Neural cell (in vitro differentiated cells): ENCODE data around the gene PLEKHB2. TPM values are rescaled to one million over a fixed set of nuclear protein-coding genes. Genes with fewer than 3 reads are reported as not detected.

ENCODE experiments used
- H2AFZ ChIP-seq: fragments of 200-600, 300-800 bp; sonication (generic), shearing (Covaris generic); 2 replicates; pipeline ENCODE4 v1.6.0; 2014; ENCODE audit warnings: low read depth, mild to moderate bottlenecking, antibody characterized with exemption, low read length, moderate library complexity
- H3F3A ChIP-seq: fragments of 200-600 bp; shearing (Covaris generic); 2 replicates; pipeline ENCODE4 v1.6.1; 2016; ENCODE audit warnings: mild to moderate bottlenecking, moderate library complexity, mixed read lengths, antibody characterized with exemption, low read length; ENCODE audit not compliant: insufficient read depth, poor library complexity, severe bottlenecking
- H3K27ac ChIP-seq: fragments of 200-600, 300-800 bp; sonication (generic), shearing (Covaris generic); 2 replicates; pipeline ENCODE4 v1.5.1; 2014; ENCODE audit warnings: mild to moderate bottlenecking, low read length, moderate library complexity
- H3K27me3 ChIP-seq: fragments of 300-800, 200-600 bp; sonication (generic), shearing (Covaris generic); 2 replicates; pipeline ENCODE4 v1.6.0; 2014; ENCODE audit warnings: mild to moderate bottlenecking, low read depth, low read length, moderate library complexity; ENCODE audit not compliant: insufficient read depth
- H3K36me3 ChIP-seq: fragments of 300-800, 200-600 bp; sonication (generic), shearing (Covaris generic); 2 replicates; pipeline ENCODE4 v1.5.1; 2014; ENCODE audit warnings: mild to moderate bottlenecking, antibody characterized with exemption, low read length, moderate library complexity; ENCODE audit not compliant: insufficient read depth
- H3K4me2 ChIP-seq: fragments of 300-800, 200-600 bp; sonication (generic), shearing (Covaris generic); 2 replicates; pipeline ENCODE4 v1.6.0; 2014; ENCODE audit warnings: mild to moderate bottlenecking, low read length
- H3K4me3 ChIP-seq: fragments of 300-800, 200-600 bp; sonication (generic), shearing (Covaris generic); 2 replicates; pipeline ENCODE4 v1.5.1; 2014; ENCODE audit warnings: mild to moderate bottlenecking, low read length, moderate library complexity
- H3K79me2 ChIP-seq: fragments of 200-600 bp; shearing (Covaris generic); replicated peaks from 2 replicates; pipeline ENCODE4 v1.6.0; 2014; ENCODE audit warnings: mild to moderate bottlenecking, low read length, moderate library complexity; ENCODE audit not compliant: insufficient read depth
- H3K9ac ChIP-seq: fragments of 300-800, 200-600 bp; sonication (generic), shearing (Covaris generic); 2 replicates; pipeline ENCODE4 v1.6.1; 2016; ENCODE audit warnings: mild to moderate bottlenecking, low read length, mixed read lengths
- H3K9me2 ChIP-seq: fragments of 200-600 bp; shearing (Covaris generic); 2 replicates; pipeline ENCODE4 v1.6.1; 2016; ENCODE audit warnings: mild to moderate bottlenecking, low read length, mixed read lengths; ENCODE audit not compliant: insufficient read depth
- H3K9me3 ChIP-seq: fragments of 200-600, 300-800 bp; sonication (generic), shearing (Covaris generic); 2 replicates; pipeline ENCODE4 v1.6.1; 2016; ENCODE audit warnings: mild to moderate bottlenecking, mixed run types, low read length, moderate library complexity, mixed read lengths
- H4K20me1 ChIP-seq: fragments of 200-600 bp; shearing (Covaris generic); 2 replicates; pipeline ENCODE4 v1.6.1; 2016; ENCODE audit warnings: mild to moderate bottlenecking, mixed run types; ENCODE audit not compliant: insufficient read depth
- CTCF ChIP-seq: fragments of 450-650 bp; IDR thresholded peaks from 2 replicates; pipeline ENCODE4 v1.5.1; 2014; ENCODE audit warnings: antibody characterized with exemption, mild to moderate bottlenecking, moderate library complexity; ENCODE audit not compliant: poor library complexity, severe bottlenecking
- EP300 ChIP-seq: fragments of 450-650 bp; conservative IDR thresholded peaks from 2 replicates; pipeline ENCODE4 v1.6.1; 2014; ENCODE audit warnings: antibody characterized with exemption, mild to moderate bottlenecking, moderate library complexity; ENCODE audit not compliant: poor library complexity, severe bottlenecking
- EZH2 ChIP-seq: fragments of 200-600, 300-800 bp; shearing (Covaris generic), sonication (generic); IDR thresholded peaks from 2 replicates; pipeline ENCODE4 v1.6.1; 2014; ENCODE audit warnings: antibody characterized with exemption, low read length, borderline replicate concordance, mild to moderate bottlenecking; ENCODE audit not compliant: insufficient read depth, poor library complexity, severe bottlenecking
- MXI1 ChIP-seq: fragments of 450-650 bp; conservative IDR thresholded peaks from 2 replicates; pipeline ENCODE4 v1.6.1; 2014; ENCODE audit warnings: antibody characterized with exemption, mild to moderate bottlenecking; ENCODE audit not compliant: poor library complexity, severe bottlenecking
- POLR2AphosphoS5 ChIP-seq: IDR thresholded peaks from 2 replicates; pipeline ENCODE4 v1.6.1; 2012
- RAD21 ChIP-seq: fragments of 450-650 bp; conservative IDR thresholded peaks from 2 replicates; pipeline ENCODE4 v1.6.1; 2014; ENCODE audit warnings: antibody characterized with exemption, mild to moderate bottlenecking, moderate library complexity
- REST ChIP-seq: IDR thresholded peaks from 2 replicates; pipeline ENCODE4 v1.6.1; 2012; ENCODE audit warnings: borderline replicate concordance
- SMC3 ChIP-seq: fragments of 450-650 bp; conservative IDR thresholded peaks from 2 replicates; pipeline ENCODE4 v1.6.1; 2014; ENCODE audit warnings: antibody characterized with exemption, mild to moderate bottlenecking, moderate library complexity; ENCODE audit not compliant: poor library complexity
- TAF1 ChIP-seq: IDR thresholded peaks from 2 replicates; pipeline ENCODE4 v1.6.1; 2012; ENCODE audit warnings: low read depth
- polyA plus RNA-seq: library from polyadenylated mRNA; depleted of rRNA; stranded (reverse); fragments of >200 nt; gene quantifications from 2 replicates; pipeline ENCODE4 v1.2.3, GENCODE V29; 2014

PLEKHB2 gene
- polyA plus RNA-seq, 1 donor from 2014 or later, result 85.0 TPM

- Histone ChIP-seq H3K9me3 (no peaks in the 10 kb centered on the region), H4K20me1 (no peaks in the 10 kb centered on the region)
These were observed 46.3 kb downstream of the PLEKHB2 start for GRCh38 chr2:131151398-131151797.

GRCh38 chr2:131152074-131152473 is 46.9 kb downstream of the PLEKHB2 start:
- no peaks in the 10 kb centered on the region for H3K9me2 ChIP-seq
- no peak overlapping the region for H3K9ac ChIP-seq
- H3K79me2 ChIP-seq, result no peaks in the 10 kb centered on the region
- no peaks in the 10 kb centered on the region for H3K36me3 ChIP-seq
- no peak overlapping the region for H3K27ac ChIP-seq
- no peak overlapping the region for H3K4me2 ChIP-seq
- no peaks in the 10 kb centered on the region for H3F3A ChIP-seq
- no peak overlapping the region for H3K4me3 ChIP-seq
- H3K27me3 ChIP-seq, result no peaks in the 10 kb centered on the region
- no peaks in the 10 kb centered on the region for H4K20me1 ChIP-seq
- H2AFZ ChIP-seq, result no peak overlapping the region
- H3K9me3 ChIP-seq, result no peaks in the 10 kb centered on the region
- no peak for TF ChIP-seq EP300
- TF ChIP-seq RAD21, result no peak
- TF ChIP-seq CTCF, result no peak
- TF ChIP-seq POLR2AphosphoS5, result no peak
- no peak for TF ChIP-seq TAF1
- no peak for TF ChIP-seq MXI1
- no peak for TF ChIP-seq SMC3

More at GRCh38 chr2:131151398-131151797, 46.3 kb downstream of the PLEKHB2 start:
- no peak overlapping the region for H3K4me2 ChIP-seq
- no peaks in the 10 kb centered on the region for H3K36me3 ChIP-seq
- no peaks in the 10 kb centered on the region for H3K9me2 ChIP-seq
- H3K4me3 ChIP-seq, result no peak overlapping the region
- H3K27ac ChIP-seq, result no peak overlapping the region
- no peaks in the 10 kb centered on the region for H3K27me3 ChIP-seq
- TF ChIP-seq RAD21 (no peak), POLR2AphosphoS5 (no peak), REST (no peak), MXI1 (no peak), SMC3 (no peak), CTCF (no peak), EZH2 (no peak), TAF1 (no peak), EP300 (no peak)
- H3K79me2 ChIP-seq, result no peaks in the 10 kb centered on the region
- no peaks in the 10 kb centered on the region for H3F3A ChIP-seq
- no peak overlapping the region for H3K9ac ChIP-seq
- H2AFZ ChIP-seq, result no peak overlapping the region
